ENCODE measurements around the gene PRICKLE2.

PRICKLE2 gene

GRCh38 chr3:64083575-64083974, 141.7 kb downstream of the PRICKLE2 start:
- H3K4me3 ChIP-seq (ENCODE audit: low read depth, low read length, poor library complexity, severe bottlenecking): no peak overlapping the region
- no peaks in the 10 kb centered on the region for H3K27me3 ChIP-seq (ENCODE audit: insufficient read depth, low read length)
- H2AFZ ChIP-seq (ENCODE audit: low read length): no peak overlapping the region
- H3F3A ChIP-seq (ENCODE audit: insufficient read depth, low read length): no peaks in the 10 kb centered on the region
- H3K9ac ChIP-seq (ENCODE audit: low read length): no peak overlapping the region
- H3K36me3 ChIP-seq (ENCODE audit: insufficient read depth, low read length): no peaks in the 10 kb centered on the region
- H3K4me2 ChIP-seq (ENCODE audit: low read length): no peak overlapping the region
- H3K9me2 ChIP-seq (ENCODE audit: low read depth, low read length): no peaks in the 10 kb centered on the region
- no peak for TF ChIP-seq CTCF (IDR thresholded peaks at IDR 0.05; ENCODE audit: low read length)
- no peak for TF ChIP-seq EZH2 (IDR thresholded peaks at IDR 0.05; ENCODE audit: borderline replicate concordance, low read length)
- no peak overlapping the region for H3K27ac ChIP-seq (ENCODE audit: low read depth, low read length, poor library complexity, severe bottlenecking)
- H3K4me1 ChIP-seq (ENCODE audit: insufficient read depth, low read length, severe bottlenecking): no peaks in the 10 kb centered on the region
- no peaks in the 10 kb centered on the region for H3K79me2 ChIP-seq (ENCODE audit: insufficient read depth, low read length)
- H4K20me1 ChIP-seq (ENCODE audit: insufficient read depth, low read length): no peaks in the 10 kb centered on the region
- H3K9me3 ChIP-seq (ENCODE audit: low read length): no peaks in the 10 kb centered on the region

GRCh38 chr3:64082961-64083541, 142.2 kb downstream of the PRICKLE2 start:
- no peak overlapping the region for H2AFZ ChIP-seq (ENCODE audit: low read length)
- TF ChIP-seq CTCF (IDR thresholded peaks at IDR 0.05; ENCODE audit: low read length) (no peak), EZH2 (IDR thresholded peaks at IDR 0.05; ENCODE audit: borderline replicate concordance, low read length) (no peak)

GRCh38 chr3:64082411-64082810, 142.9 kb downstream of the PRICKLE2 start:
- Histone ChIP-seq H3K4me2 (ENCODE audit: low read length) (no peak overlapping the region), H3K9me2 (ENCODE audit: low read depth, low read length) (no peaks in the 10 kb centered on the region), H3K9me3 (ENCODE audit: low read length) (no peaks in the 10 kb centered on the region), H3K4me1 (ENCODE audit: insufficient read depth, low read length, severe bottlenecking) (no peaks in the 10 kb centered on the region), H2AFZ (ENCODE audit: low read length) (no peak overlapping the region), H3K27me3 (ENCODE audit: insufficient read depth, low read length) (no peaks in the 10 kb centered on the region), H3K27ac (ENCODE audit: low read depth, low read length, poor library complexity, severe bottlenecking) (no peak overlapping the region), H3K4me3 (ENCODE audit: low read depth, low read length, poor library complexity, severe bottlenecking) (no peak overlapping the region), H3K9ac (ENCODE audit: low read length) (no peak overlapping the region), H3F3A (ENCODE audit: insufficient read depth, low read length) (no peaks in the 10 kb centered on the region), H3K36me3 (ENCODE audit: insufficient read depth, low read length) (no peaks in the 10 kb centered on the region), H4K20me1 (ENCODE audit: insufficient read depth, low read length) (no peaks in the 10 kb centered on the region), H3K79me2 (ENCODE audit: insufficient read depth, low read length) (no peaks in the 10 kb centered on the region)
- TF ChIP-seq EZH2 (IDR thresholded peaks at IDR 0.05; ENCODE audit: borderline replicate concordance, low read length): no peak
- TF ChIP-seq CTCF (IDR thresholded peaks at IDR 0.05; ENCODE audit: low read length): no peak

More at GRCh38 chr3:64082961-64083541, 142.2 kb downstream of the PRICKLE2 start:
- Histone ChIP-seq H3K27ac (ENCODE audit: low read depth, low read length, poor library complexity, severe bottlenecking) (no peak overlapping the region), H3K9ac (ENCODE audit: low read length) (no peak overlapping the region), H3K36me3 (ENCODE audit: insufficient read depth, low read length) (no peaks in the 10 kb centered on the region), H3K27me3 (ENCODE audit: insufficient read depth, low read length) (no peaks in the 10 kb centered on the region), H3K9me2 (ENCODE audit: low read depth, low read length) (no peaks in the 10 kb centered on the region), H3K4me3 (ENCODE audit: low read depth, low read length, poor library complexity, severe bottlenecking) (no peak overlapping the region), H3K4me2 (ENCODE audit: low read length) (no peak overlapping the region), H3K9me3 (ENCODE audit: low read length) (no peaks in the 10 kb centered on the region), H3K4me1 (ENCODE audit: insufficient read depth, low read length, severe bottlenecking) (no peaks in the 10 kb centered on the region), H3K79me2 (ENCODE audit: insufficient read depth, low read length) (no peaks in the 10 kb centered on the region), H3F3A (ENCODE audit: insufficient read depth, low read length) (no peaks in the 10 kb centered on the region), H4K20me1 (ENCODE audit: insufficient read depth, low read length) (no peaks in the 10 kb centered on the region)
